Endothelial cell of umbilical vein (primary cell): Measurements from ENCODE around the gene MDFI. TPM values are rescaled to one million over a fixed set of nuclear protein-coding genes. Genes with fewer than 3 reads are reported as not detected.

Experiments
- BruUV-seq: library from RNA; stranded (reverse); fragments of 400-500 nt; replicated peaks from 2 replicates; lab custom pipeline; 2021; lab: Mats Ljungman, UMichigan
- CTCF ChIA-PET: fragments of 300-600, 350-600 bp; sonication (Branson Sonifier 250); formaldehyde crosslinking; loops from one replicate; lab custom pipeline; 2021; ENCODE audit warnings: antibody characterized with exemption, inconsistent platforms; lab: Charles Lee
- POLR2A ChIA-PET: fragments of 300-600, 350-600 bp; sonication (Branson Sonifier 250); formaldehyde crosslinking; loops from one replicate; lab custom pipeline; 2021; ENCODE audit warnings: antibody characterized with exemption, inconsistent platforms; lab: Charles Lee
- DNase-seq: peaks from one replicate; pipeline ENCODE4 v3.0.0-alpha.2; 2011; ENCODE audit warnings: low read depth, low spot score
- FAIRE-seq: peaks from 2 replicates; lab custom pipeline; 2011; peaks lifted over from hg19 to GRCh38; lab: Jason Lieb, UNC
- H2AFZ ChIP-seq: 2 replicates; pipeline ENCODE4 v1.6.0; 2012; ENCODE audit warnings: low read depth, low read length, control low read depth, inconsistent platforms
- H3K27ac ChIP-seq: 2 replicates; pipeline ENCODE4 v1.5.1; 2011; ENCODE audit warnings: low read depth, mild to moderate bottlenecking, control low read depth, low read length, moderate library complexity; ENCODE audit not compliant: insufficient read depth
- H3K27me3 ChIP-seq, 2 experiments: 2 replicates each; pipeline versions ENCODE4 v1.6.0 to v1.6.1; 2011; ENCODE audit warnings: low read length in 2 of 2, mixed read lengths in 1 of 2; ENCODE audit not compliant: control insufficient read depth in 2 of 2, insufficient read depth in 2 of 2
- H3K36me3 ChIP-seq, 2 experiments: 2 replicates in 1 of 2; 3 replicates in 1 of 2; pipeline ENCODE4 v1.5.1; 2011; ENCODE audit warnings: low read length in 2 of 2, mild to moderate bottlenecking in 1 of 2, moderate library complexity in 1 of 2; ENCODE audit not compliant: control insufficient read depth in 2 of 2, insufficient read depth in 2 of 2; ENCODE audit errors: extremely low read depth in 1 of 2
- H3K4me1 ChIP-seq: 3 replicates; pipeline ENCODE4 v1.5.1; 2011; ENCODE audit warnings: mild to moderate bottlenecking, low read length; ENCODE audit not compliant: control insufficient read depth, insufficient read depth; ENCODE audit errors: extremely low read depth
- H3K4me2 ChIP-seq: 2 replicates; pipeline ENCODE4 v1.6.1; 2011; ENCODE audit warnings: low read length, control low read depth, mixed read lengths; ENCODE audit not compliant: insufficient read depth
- H3K4me3 ChIP-seq, 3 experiments: fragments of 200-600 bp in 1 of 3; sonication (generic), shearing (Covaris generic) in 1 of 3; replicated peaks in 1 of 3; 2 replicates each; pipeline ENCODE4 v1.5.1; 2011 to 2016; ENCODE audit warnings: control low read depth in 3 of 3, low read length in 3 of 3, mild to moderate bottlenecking in 2 of 3, inconsistent platforms in 1 of 3, low read depth in 1 of 3, moderate library complexity in 1 of 3; ENCODE audit not compliant: insufficient read depth in 1 of 3
- H3K79me2 ChIP-seq: 2 replicates; pipeline ENCODE4 v1.6.0; 2012; ENCODE audit warnings: low read length, inconsistent platforms; ENCODE audit not compliant: control insufficient read depth, insufficient read depth
- H3K9ac ChIP-seq: replicated peaks from 2 replicates; pipeline ENCODE3; 2011; ENCODE audit warnings: low read length, control low read depth; ENCODE audit not compliant: insufficient read depth; ENCODE audit errors: extremely low read depth
- H3K9me1 ChIP-seq: replicated peaks from 3 replicates; pipeline ENCODE4 v1.6.0; 2011; ENCODE audit warnings: mild to moderate bottlenecking, low read length; ENCODE audit not compliant: control insufficient read depth, insufficient read depth; ENCODE audit errors: extremely low read depth
- H3K9me3 ChIP-seq: replicated peaks from 2 replicates; pipeline ENCODE4 v1.5.1; 2012; ENCODE audit warnings: low read length, inconsistent platforms; ENCODE audit not compliant: control insufficient read depth, insufficient read depth
- H4K20me1 ChIP-seq: replicated peaks from 2 replicates; pipeline ENCODE3; 2011; ENCODE audit warnings: mild to moderate bottlenecking, low read length; ENCODE audit not compliant: control insufficient read depth, insufficient read depth; ENCODE audit errors: extremely low read depth
- CTCF ChIP-seq, 2 donors: IDR thresholded peaks; 1 replicate in 1 of 2; 2 replicates in 1 of 2; pipeline ENCODE4 v1.5.1; 2011; ENCODE audit warnings: low read length in 2 of 2, mild to moderate bottlenecking in 2 of 2, moderate library complexity in 2 of 2, control low read depth in 1 of 2, inconsistent platforms in 1 of 2, low read depth in 1 of 2; ENCODE audit not compliant: insufficient read depth in 1 of 2; ENCODE audit errors: extremely low read depth in 1 of 2
- EZH2 ChIP-seq: IDR thresholded peaks from 2 replicates; pipeline ENCODE4 v1.6.1; 2012; ENCODE audit warnings: borderline replicate concordance, low read depth, mild to moderate bottlenecking, moderate library complexity, low read length, inconsistent platforms; ENCODE audit not compliant: severe bottlenecking
- FOS ChIP-seq: IDR thresholded peaks from 2 replicates; pipeline ENCODE4 v1.6.1; 2011; ENCODE audit warnings: mild to moderate bottlenecking, low read length, moderate library complexity, borderline replicate concordance; ENCODE audit not compliant: insufficient read depth
- GATA2 ChIP-seq: IDR thresholded peaks from 2 replicates; pipeline ENCODE4 v1.7.0; 2011; ENCODE audit warnings: low read depth, mild to moderate bottlenecking, moderate library complexity, mixed read lengths, low read length; ENCODE audit not compliant: insufficient read length, insufficient read depth
- JUN ChIP-seq: IDR thresholded peaks from 2 replicates; pipeline ENCODE4 v1.6.1; 2011; ENCODE audit warnings: borderline replicate concordance, low read depth; ENCODE audit not compliant: insufficient read length, insufficient read depth
- MYC ChIP-seq: IDR thresholded peaks from one replicate; pipeline ENCODE4 v1.6.1; 2011; ENCODE audit warnings: mild to moderate bottlenecking, low read depth, low read length
- POLR2A ChIP-seq: IDR thresholded peaks from 2 replicates; pipeline ENCODE4 v1.6.1; 2012; ENCODE audit warnings: low read depth, mild to moderate bottlenecking, control low read depth, low read length
- POLR2AphosphoS5 ChIP-seq: IDR thresholded peaks from 2 replicates; pipeline ENCODE4 v1.6.1; 2012; ENCODE audit warnings: low read depth, mild to moderate bottlenecking, control low read depth, low read length, moderate library complexity; ENCODE audit not compliant: insufficient read depth
- dilution Hi-C: fragments of 300-500 bp; cut with MboI; formaldehyde crosslinking; loops from one replicate; pipeline ENCODE4 v1.15.0; 2019; ENCODE audit warnings: low sequenced_read_pairs; ENCODE audit not compliant: extremely low pct_ligation_motif_present
- intact Hi-C: fragments of 100-400 bp; cut with micrococcal nuclease; formaldehyde crosslinking; loops from one replicate; pipeline ENCODE4 v1.10.0; 2022
- polyA plus RNA-seq, 4 experiments: library from polyadenylated mRNA; depleted of rRNA in 3 of 4; stranded (reverse) in 3 of 4; unstranded in 1 of 4; fragments of >200 nt; gene quantifications; 2 replicates each; pipeline versions ENCODE4 v1.2.1 to v1.2.3, GENCODE V29; 2011 to 2012; ENCODE audit warnings: missing spikeins in 1 of 4
- total RNA-seq: library from RNA; stranded (reverse); gene quantifications from 2 replicates; pipeline ENCODE4 v1.2.3, GENCODE V29; 2021
- TF ChIP-seq, protein P1 (sequence below): IDR thresholded peaks from 2 replicates; pipeline ENCODE4 v1.6.1; 2011; ENCODE audit not compliant: insufficient read depth, insufficient read length

Gene MDFI
- total and polyA plus RNA-seq, 2 donors (not counting 3 experiments of a cell fraction or from before 2014, with no cell fraction given), result 32.4 to 74.1 TPM

DNA sequence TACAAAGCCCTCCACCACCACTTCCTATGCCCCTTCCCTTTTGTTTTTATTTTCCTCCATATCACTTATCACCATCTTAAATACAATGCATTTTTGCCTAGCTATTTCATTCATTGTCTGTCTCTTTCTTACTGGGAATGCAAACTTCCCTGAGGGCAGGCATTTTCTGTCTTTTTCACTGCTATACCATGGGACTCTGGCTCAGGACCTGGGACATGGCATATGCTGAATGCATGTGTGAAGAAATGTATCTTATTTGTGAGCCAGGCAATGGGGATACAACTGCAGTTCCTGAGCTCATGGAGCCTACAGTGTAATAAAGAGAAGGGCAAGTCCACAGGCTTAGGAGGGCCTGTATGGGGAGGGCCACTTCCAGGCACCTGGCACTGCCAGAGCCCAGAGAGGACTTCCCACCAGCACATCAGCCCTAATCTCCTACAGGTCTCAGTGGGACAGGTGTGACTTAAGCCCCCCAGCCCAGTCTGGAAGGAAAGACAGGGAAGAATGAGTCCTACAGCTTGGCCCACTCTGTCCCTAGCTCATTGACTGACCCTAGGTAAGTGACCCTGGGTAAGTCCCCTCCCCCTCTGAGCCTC, 53.9 kb downstream of the MDFI start:
- H3K4me3 ChIP-seq, result no peak overlapping the region
- no peaks in the 10 kb centered on the region for H3K79me2 ChIP-seq
- no peak overlapping the region for H3K4me2 ChIP-seq
- H3K9me1 ChIP-seq, result no peaks in the 10 kb centered on the region
- H3K27ac ChIP-seq, result no peak overlapping the region
- TF ChIP-seq JUN (no peak), MYC (no peak), GATA2 (no peak), POLR2A (no peak), POLR2AphosphoS5 (no peak), FOS (no peak), CTCF (IDR thresholded peaks at IDR 0.05; ENCODE audit: extremely low read depth in 1 of 2, insufficient read depth in 1 of 2, low read depth in 1 of 2, low read length in 2 of 2) (no peak), EZH2 (no peak)
- TF ChIP-seq, protein P1, sequence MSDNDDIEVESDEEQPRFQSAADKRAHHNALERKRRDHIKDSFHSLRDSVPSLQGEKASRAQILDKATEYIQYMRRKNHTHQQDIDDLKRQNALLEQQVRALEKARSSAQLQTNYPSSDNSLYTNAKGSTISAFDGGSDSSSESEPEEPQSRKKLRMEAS, result no peak
- H4K20me1 ChIP-seq, result no peaks in the 10 kb centered on the region
- no peak for FAIRE-seq
- H3K4me1 ChIP-seq, result no peaks in the 10 kb centered on the region
- H3K36me3 ChIP-seq, result no peaks in the 10 kb centered on the region
- ChIA-PET CTCF (interaction anchor here (1.2 kb wide), 1 partner anchor 90 kb away, joined by 5 read pairs; no protein-coding TSS in a partner anchor), POLR2A (no interaction called here)
- no peak overlapping the region for H2AFZ ChIP-seq
- dilution Hi-C loops (no loop called here), intact Hi-C loops (no loop called here)
- H3K9ac ChIP-seq, result no peak overlapping the region
- peaks cover 0 to 2% of the 10 kb centered on the region in 2 experiments for H3K27me3 ChIP-seq
- no peak for DNase-seq
- no peaks in the 10 kb centered on the region for H3K9me3 ChIP-seq
- BruUV-seq, result no TSS peak
